ENCODE results near the gene PGA3.
"Not testable (repeated sequence)": the region's sequence is repeated elsewhere in the genome, so short reads cannot be mapped to it uniquely, and the experiment has no call there.

PGA3 gene

DNA sequence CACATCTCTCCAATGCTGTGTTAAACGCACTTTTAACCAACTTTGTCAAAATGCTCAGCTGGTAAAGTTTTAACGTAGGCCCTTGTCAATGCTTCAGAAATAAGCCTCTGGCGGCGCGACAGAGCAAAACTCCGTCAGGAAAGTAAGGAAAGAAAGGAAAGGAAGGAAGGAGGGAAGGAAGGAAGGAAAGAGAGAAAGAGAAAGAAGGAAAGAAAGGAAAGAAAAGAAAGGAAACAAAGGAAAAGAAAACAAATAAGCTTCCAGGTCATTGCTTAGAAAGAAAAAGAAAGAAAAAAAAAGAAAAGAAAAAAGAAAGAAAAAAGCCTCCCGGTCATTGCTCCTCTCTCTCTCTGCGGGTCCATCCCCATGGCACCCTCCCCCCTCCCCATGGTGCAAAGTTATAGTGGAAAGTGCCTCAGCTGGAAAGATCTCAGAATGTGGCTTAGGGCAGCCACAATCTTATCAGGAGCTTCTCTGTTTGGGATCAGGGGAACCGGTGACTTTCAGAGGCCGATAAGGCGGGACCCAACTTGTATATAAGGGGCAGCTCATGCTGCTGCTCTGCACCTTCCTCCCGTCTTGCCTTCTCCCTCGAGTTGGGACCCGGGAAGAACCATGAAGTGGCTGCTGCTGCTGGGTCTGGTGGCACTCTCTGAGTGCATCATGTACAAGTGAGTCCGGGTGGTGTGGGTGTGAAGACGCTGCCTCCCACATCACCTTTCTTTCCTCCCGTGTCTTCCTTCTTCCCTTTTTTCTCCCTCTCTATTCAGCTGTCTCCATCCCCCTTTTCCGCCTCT, at the start of gene PGA3:
Gene PGA3 (plus strand): TSS at position 566 of the 797 bp plus-strand sequence. CDS start 50 bp downstream, at position 616.
- DNase-seq (ENCODE audit: insufficient read length, low spot score); FAIRE-seq: not testable (repeated sequence)

DNA sequence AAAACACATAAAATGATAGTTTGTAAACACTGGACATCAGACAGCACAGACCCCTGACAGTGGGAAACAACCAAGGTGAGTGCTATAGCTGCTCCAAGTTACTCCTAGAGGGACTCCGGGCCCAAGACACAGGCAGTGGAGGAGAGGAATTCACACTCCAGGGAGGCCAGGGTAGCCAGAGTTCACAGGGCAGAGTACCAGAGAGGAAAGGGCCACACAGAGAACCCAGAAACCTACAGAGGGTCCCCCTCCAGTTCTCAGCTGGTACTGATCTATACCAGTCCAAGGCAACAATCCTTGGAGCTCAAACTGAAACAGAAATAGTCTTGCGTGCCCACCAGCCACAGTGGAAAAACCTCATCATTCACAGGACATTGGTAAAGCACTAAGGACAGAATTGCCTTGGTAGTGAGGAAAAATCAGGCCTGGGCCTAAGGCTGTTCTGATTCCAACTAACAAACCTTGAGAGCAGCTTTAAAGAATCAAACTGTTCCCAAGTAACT, 49.7 kb upstream of the PGA3 start:
- DNase-seq (ENCODE audit: insufficient read length, low spot score): no peak
- TF ChIP-seq POLR2A (IDR thresholded peaks at IDR 0.05; ENCODE audit: low read depth, low read length): no peak
- FAIRE-seq: no peak

DNA sequence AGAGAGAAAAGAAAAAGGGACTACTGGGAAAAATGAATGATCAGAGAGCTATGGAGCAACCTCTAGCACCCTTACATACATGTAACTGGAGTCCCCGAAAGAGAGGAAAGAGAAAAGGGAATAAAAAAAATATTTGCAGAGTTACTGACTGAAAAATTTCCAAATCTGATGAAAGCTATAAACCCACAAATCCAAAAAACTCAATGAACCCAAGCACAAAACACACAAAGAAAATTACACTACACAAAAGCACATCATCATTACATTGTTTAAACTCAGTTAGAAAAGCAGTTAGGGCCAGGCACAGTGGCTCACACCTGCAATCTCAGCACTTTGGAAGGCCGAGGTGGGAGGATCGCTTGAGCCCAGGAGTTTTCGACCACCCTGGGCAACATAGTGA, 48.8 kb upstream of the PGA3 start:
- DNase-seq (ENCODE audit: insufficient read length, low spot score) (no peak), FAIRE-seq (no peak)
- TF ChIP-seq POLR2A (IDR thresholded peaks at IDR 0.05; ENCODE audit: low read depth, low read length): no peak

DNA sequence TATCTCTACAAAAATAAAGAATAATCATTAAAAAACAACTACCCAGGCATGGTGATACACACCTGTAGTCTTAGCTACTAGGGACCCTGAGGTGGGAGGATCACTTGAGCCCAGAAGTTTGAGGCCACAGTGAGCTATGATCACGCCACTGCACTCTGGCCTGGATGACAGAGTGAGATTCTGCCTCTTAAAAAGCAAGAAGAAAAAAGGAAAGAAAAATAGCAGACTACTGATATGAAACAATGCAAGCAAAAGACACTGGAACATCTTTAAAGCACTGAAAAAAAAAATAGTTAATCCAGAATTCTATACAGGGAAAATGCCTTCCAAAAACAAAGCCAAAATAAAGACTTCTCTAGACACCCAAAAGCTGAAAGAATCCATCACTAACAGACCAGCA, 48.0 kb upstream of the PGA3 start:
- FAIRE-seq: no peak
- TF ChIP-seq POLR2A (IDR thresholded peaks at IDR 0.05; ENCODE audit: low read depth, low read length): no peak
- DNase-seq (ENCODE audit: insufficient read length, low spot score): no peak

DNA sequence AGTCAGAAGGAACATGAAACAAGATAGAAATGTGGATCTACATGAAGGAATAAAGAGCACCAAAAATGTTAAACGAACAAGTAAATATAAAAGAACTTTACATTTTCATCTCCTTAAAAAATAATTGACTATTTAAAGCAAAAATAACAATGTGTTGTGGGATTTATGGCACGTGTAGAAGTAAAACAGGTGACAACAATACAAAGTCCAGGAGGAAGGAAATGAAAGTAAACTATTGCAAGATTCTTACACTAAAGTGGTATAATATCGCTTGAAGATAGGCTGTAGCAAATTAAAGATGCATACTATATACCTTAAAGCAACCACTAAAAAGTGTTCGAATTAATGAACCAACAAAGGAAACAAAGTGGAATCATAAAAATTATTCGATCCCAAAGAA, 47.6 kb upstream of the PGA3 start:
- FAIRE-seq (no peak), DNase-seq (ENCODE audit: insufficient read length, low spot score) (no peak)
- no peak for TF ChIP-seq POLR2A (IDR thresholded peaks at IDR 0.05; ENCODE audit: low read depth, low read length)

DNA sequence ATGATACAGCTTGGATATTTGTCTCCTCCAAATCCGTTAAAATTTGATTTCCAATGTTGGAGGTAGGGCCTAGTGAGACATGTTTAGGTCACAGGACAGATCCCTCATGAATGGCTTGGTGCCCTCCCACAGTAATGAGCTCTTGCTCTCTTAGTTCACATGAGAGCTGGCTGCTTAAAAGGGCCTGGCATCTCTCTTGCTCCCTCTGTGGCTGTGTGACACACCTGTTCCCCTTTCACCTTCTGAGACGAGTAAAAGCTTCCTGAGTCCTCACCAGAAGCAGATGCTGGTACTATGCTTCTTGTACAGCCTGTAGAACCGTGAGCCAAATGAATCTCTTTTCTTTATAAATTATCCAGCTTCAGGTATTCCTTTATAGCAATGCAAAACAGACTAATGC, 45.6 kb upstream of the PGA3 start:
- no peak for DNase-seq (ENCODE audit: insufficient read length, low spot score)
- no peak for TF ChIP-seq POLR2A (IDR thresholded peaks at IDR 0.05; ENCODE audit: low read depth, low read length)
- no peak for FAIRE-seq

DNA sequence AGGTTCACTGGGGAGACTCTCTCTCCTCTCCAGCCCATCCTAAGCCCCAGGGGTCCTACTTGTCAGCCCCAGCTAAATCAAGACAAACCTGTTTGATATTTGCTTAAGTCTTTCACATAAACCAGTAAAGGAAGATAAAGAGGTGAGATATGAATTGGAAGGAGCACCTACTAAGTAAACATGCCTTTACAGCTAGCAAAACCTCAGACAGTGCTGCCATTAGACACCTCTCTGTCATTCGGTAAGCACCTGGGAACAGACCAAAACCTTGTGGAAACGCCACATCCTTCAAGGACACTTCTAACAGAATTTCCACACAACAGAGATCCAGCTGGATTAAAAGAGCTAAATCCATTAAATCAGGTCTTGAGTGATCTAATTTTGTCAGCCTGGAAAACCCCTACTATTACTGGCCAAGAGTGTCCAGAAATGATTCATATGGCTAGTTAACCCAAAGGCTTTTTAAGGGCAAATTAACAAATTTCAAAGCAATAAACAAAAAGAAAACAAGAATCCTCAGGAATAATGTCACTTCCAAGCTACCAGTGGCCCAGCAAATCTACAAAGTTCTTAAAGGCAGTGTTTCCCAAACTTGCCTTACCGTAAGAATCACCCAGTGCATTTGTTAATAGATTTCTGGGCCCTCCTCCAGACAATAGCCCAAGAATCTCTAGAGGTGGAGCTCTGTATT, 44.5 kb upstream of the PGA3 start:
- FAIRE-seq: no peak
- no peak for DNase-seq (ENCODE audit: insufficient read length, low spot score)
- no peak for TF ChIP-seq POLR2A (IDR thresholded peaks at IDR 0.05; ENCODE audit: low read depth, low read length)

DNA sequence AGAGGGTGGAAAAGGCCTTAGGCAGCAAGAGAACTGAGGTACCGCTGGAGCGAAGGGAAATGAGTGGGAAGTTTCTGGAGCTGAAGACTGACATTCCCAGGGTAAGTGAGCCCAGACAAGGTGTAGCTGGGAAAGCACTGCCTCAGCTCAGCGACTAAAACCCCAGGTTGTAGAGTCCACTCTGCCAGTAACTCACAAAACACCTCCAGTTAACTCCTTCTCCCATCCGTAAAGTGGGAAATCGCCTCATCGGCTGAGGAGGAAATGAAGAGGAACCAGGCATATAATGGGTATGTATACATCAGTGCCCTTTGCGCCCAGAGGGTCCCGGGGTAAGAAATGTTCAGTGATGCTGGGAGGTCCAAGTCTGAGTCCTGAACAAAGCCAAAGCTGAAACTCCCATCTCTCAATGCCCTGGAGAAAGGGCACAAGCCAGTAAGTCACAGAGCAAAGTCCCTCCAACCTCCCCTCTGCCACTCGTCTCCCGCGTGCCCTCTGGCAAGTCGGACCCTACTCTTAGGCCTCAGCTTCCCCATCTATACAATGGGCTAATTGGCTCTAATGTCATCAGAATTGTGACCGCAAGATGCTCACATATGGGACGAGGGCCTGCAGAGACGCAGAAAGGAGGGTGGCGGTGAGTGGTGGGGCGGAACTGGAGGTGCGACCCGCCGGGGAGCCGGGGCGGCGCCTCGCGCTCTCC, 42.7 kb upstream of the PGA3 start:
- FAIRE-seq: no peak
- 0 out of 2 replicates have a peak, but pooled peaks have one; percentile 13 for TF ChIP-seq POLR2A (IDR thresholded peaks at IDR 0.05; ENCODE audit: low read depth, low read length)
- no peak for DNase-seq (ENCODE audit: insufficient read length, low spot score)

DNA sequence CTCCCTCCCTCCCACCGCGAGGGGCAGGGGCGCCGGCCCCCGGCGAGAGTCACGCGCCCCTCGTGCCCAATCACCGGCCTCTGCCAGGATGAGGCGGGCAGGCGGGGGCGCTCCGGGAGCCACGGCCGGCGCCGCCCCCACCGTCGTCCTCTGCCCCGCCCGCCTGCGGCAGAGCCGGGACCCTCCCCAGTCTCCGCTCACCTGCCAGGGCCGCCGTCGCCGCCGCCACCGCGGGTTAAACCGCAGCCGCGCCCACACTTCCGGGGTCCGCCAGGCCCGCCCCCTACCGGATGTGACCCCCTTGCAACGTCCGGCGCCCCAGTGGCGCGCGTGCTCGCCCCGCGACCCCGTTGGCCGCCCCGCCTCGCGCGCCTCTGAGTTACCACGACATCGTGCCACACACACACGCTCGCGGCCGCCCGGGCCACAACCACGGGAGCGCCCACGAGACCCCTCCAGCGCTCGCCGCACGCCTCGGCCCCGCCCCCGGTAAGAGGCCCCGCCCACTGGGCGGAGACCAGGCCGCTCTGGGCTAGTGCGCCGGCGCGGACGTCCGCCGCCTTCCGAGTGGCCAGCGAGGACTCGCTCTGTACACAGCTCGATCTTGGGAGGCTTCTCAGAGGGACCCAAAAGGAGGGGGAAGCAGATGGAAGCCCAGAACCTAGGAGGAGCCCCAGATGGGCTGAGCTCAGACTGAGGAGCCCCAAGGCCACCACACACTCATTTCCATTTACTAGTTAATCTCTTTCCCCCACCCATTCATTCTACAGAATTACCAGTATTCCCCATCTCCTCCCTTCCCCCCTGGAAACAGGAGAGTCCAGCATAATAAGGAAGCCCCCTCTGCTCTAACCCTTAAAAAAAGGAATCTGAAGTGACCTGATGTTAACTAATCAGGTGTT, 41.9 kb upstream of the PGA3 start, which contains the start of gene VPS37C:
Gene VPS37C (minus strand): TSS at position 237 of the 902 bp plus-strand sequence. CDS start 22,597 bp downstream, outside the sequence.
- peak; percentile 89 for DNase-seq (ENCODE audit: insufficient read length, low spot score)
- TF ChIP-seq POLR2A (IDR thresholded peaks at IDR 0.05; ENCODE audit: low read depth, low read length): peak; percentile 75
- no peak for FAIRE-seq

DNA sequence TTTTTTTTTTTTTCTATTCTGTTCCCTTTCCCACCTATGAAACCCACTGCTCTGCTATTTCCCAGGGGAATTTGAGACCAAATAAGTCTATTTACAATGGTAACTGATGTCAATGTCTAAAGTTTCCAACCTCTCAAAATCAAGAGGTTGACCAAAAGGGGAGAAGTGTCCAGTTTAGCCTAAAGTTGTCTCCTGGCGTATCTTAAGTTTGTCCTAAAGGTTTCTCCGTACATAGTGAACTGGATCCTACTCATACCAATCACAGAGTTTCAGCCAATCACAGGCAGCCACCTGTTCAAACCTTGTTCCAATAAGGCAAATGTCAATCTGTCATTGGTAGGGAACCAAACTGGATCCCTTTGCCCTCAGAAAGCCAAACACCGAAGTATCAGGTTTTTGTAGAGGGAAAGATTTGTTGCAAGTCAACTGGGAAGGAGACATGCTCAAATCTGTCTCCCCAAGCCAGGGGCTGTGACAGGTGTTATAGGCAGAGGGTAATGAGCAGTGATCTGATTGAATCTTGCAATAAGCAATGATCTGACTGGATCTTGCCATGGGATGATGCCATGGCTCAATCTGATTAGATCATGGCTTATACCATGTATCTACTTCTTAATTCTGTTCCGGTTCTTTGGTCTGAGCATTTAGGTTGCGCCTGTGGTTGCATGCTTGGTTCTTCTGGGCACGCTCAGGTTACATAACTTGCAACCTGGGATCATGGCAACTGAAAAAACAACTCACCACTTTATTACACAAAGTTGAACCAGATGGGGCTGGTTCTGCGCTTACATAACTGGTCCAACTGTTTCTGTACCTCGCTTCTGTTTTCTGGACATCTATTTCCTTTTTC, 41.0 kb upstream of the PGA3 start:
- FAIRE-seq (no peak), DNase-seq (ENCODE audit: insufficient read length, low spot score) (peak; percentile 53)
- no peak for TF ChIP-seq POLR2A (IDR thresholded peaks at IDR 0.05; ENCODE audit: low read depth, low read length)

DNA sequence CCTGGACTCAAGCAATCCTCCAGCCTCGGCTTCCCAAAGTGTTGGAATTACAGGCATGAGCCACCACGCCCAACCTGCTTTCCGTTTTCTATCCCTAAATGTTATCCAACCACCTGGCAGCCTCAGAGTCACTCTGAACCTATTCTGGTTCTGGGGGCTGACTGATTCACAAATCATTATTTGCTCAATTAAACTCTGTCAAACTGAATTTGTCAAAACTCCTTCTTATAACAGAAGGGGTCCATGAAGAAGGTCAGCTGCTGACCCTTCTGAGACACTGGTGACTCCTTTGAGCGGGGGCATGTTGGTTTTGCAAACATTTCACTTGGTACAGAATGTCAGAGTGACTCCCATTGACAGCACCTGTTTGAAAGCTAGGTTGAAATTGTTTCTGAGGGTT, 40.3 kb upstream of the PGA3 start:
- no peak for TF ChIP-seq POLR2A (IDR thresholded peaks at IDR 0.05; ENCODE audit: low read depth, low read length)
- DNase-seq (ENCODE audit: insufficient read length, low spot score) (no peak), FAIRE-seq (no peak)

All from H54 (cell line).